HepG2 (cell line): Measurements from ENCODE around the gene SEPTIN5.

ENCODE experiments used
- ARNTL ChIP-seq: sonication (generic); formaldehyde crosslinking; IDR thresholded peaks from 2 replicates; pipeline ENCODE4 v1.4.0; 2020; ENCODE audit warnings: mild to moderate bottlenecking, missing genetic modification reagents
- CBFB ChIP-seq: sonication (generic); formaldehyde crosslinking; IDR thresholded peaks from 2 replicates; pipeline ENCODE4 v1.4.0; 2020; ENCODE audit warnings: missing genetic modification reagents
- CREB3 ChIP-seq: sonication (generic); formaldehyde crosslinking; IDR thresholded peaks from 2 replicates; pipeline ENCODE4 v1.5.0; 2020; ENCODE audit warnings: missing genetic modification reagents
- CTCF ChIP-seq: sonication (generic); formaldehyde crosslinking; IDR thresholded peaks from 2 replicates; pipeline ENCODE4 v1.5.0; 2020; ENCODE audit warnings: mild to moderate bottlenecking, missing genetic modification reagents, moderate library complexity
- ELF3 ChIP-seq: IDR thresholded peaks from 2 replicates; pipeline ENCODE4 v1.6.1; 2016; ENCODE audit warnings: missing genetic modification reagents, missing compliant biosample characterization
- ELF4 ChIP-seq: sonication (generic); formaldehyde crosslinking; IDR thresholded peaks from 2 replicates; pipeline ENCODE4 v1.5.0; 2020; ENCODE audit warnings: missing genetic modification reagents, mild to moderate bottlenecking, moderate library complexity, borderline replicate concordance
- EZH2 ChIP-seq: conservative IDR thresholded peaks from 2 replicates; pipeline ENCODE4 v1.6.1; 2012; ENCODE audit warnings: mild to moderate bottlenecking, low read depth, low read length, moderate library complexity
- HOXA7 ChIP-seq: sonication (generic); formaldehyde crosslinking; IDR thresholded peaks from 2 replicates; pipeline ENCODE4 v1.8.1; 2022; ENCODE audit warnings: mild to moderate bottlenecking, missing genetic modification reagents, moderate library complexity
- MAF1 ChIP-seq: sonication (generic); formaldehyde crosslinking; IDR thresholded peaks from 2 replicates; pipeline ENCODE4 v1.5.0; 2020; ENCODE audit warnings: missing genetic modification reagents, borderline replicate concordance
- NFIC ChIP-seq: IDR thresholded peaks from 2 replicates; pipeline ENCODE4 v1.6.1; 2012; ENCODE audit warnings: mild to moderate bottlenecking, low read length, inconsistent platforms
- RXRA ChIP-seq: sonication (generic); formaldehyde crosslinking; IDR thresholded peaks from 2 replicates; pipeline ENCODE4 v1.5.1; 2020; ENCODE audit warnings: missing genetic modification reagents
- ZNF609 ChIP-seq: sonication (generic); formaldehyde crosslinking; IDR thresholded peaks from 2 replicates; pipeline ENCODE4 v1.4.0; 2020; ENCODE audit warnings: mild to moderate bottlenecking, missing genetic modification reagents, borderline replicate concordance
- ZNF616 ChIP-seq: sonication (generic); formaldehyde crosslinking; IDR thresholded peaks from 2 replicates; pipeline ENCODE4 v1.5.0; 2020; ENCODE audit warnings: low read depth, mild to moderate bottlenecking, missing genetic modification reagents

- TF ChIP-seq CTCF = no peak; the same call in 1 of the 2 replicates
- no peak for TF ChIP-seq ZNF609
- TF ChIP-seq HOXA7 (CRISPR knock-in tag) = no peak
- no peak for TF ChIP-seq NFIC
- TF ChIP-seq RXRA (CRISPR knock-in tag) = no peak
- no peak for TF ChIP-seq ELF3
- TF ChIP-seq EZH2 = no peak
- no peak for TF ChIP-seq ARNTL (CRISPR knock-in tag)
- no peak for TF ChIP-seq CBFB (CRISPR knock-in tag)
- 0 out of 2 replicates have a peak, but pooled peaks have one; percentile 14 for TF ChIP-seq ZNF616 (CRISPR knock-in tag)
- no peak for TF ChIP-seq ELF4 (CRISPR knock-in tag)
- no peak for TF ChIP-seq MAF1 (CRISPR knock-in tag)
- no peak for TF ChIP-seq CREB3 (CRISPR knock-in tag)
These were observed 8.6 kb downstream of the SEPTIN5 start for GRCh38 chr22:19722982-19723231.
